Superior temporal gyrus (tissue), 1 donor: ENCODE data around the gene AMN1.
"Not testable (repeated sequence)": the region's sequence is repeated elsewhere in the genome, so short reads cannot be mapped to it uniquely, and the experiment has no call there.

ENCODE experiments used
- DNase-seq: peaks from one replicate; pipeline ENCODE4 v3.0.0-alpha.2; 2016; ENCODE audit errors: extremely low spot score

The AMN1 gene

GRCh38 chr12:31733549-31734432 lies 5.0 kb upstream of the AMN1 start:
- DNase-seq = not testable (repeated sequence)

- DNase-seq = no peak
Observed at GRCh38 chr12:31732926-31733548, 4.2 kb upstream of the AMN1 start.

- not testable (repeated sequence) for DNase-seq
Observed at GRCh38 chr12:31731203-31731602, 2.4 kb upstream of the AMN1 start.

- DNase-seq = no peak
Observed at GRCh38 chr12:31729705-31730104, 884 bp upstream of the AMN1 start.

- DNase-seq = peak; percentile 76
Observed at GRCh38 chr12:31728289-31728916, 418 bp downstream of the AMN1 start.

- no peak for DNase-seq
Observed at GRCh38 chr12:31727192-31727591, 1.6 kb downstream of the AMN1 start.

GRCh38 chr12:31726575-31726974 lies 2.2 kb downstream of the AMN1 start:
- no peak for DNase-seq

GRCh38 chr12:31724557-31724956 lies 4.3 kb downstream of the AMN1 start:
- no peak for DNase-seq

- no peak for DNase-seq
Observed at GRCh38 chr12:31722580-31722979, 6.2 kb downstream of the AMN1 start.

GRCh38 chr12:31718542-31719198 lies 10.2 kb downstream of the AMN1 start:
- not testable (repeated sequence) for DNase-seq

- not testable (repeated sequence) for DNase-seq
Observed at GRCh38 chr12:31716998-31717397, 11.8 kb downstream of the AMN1 start.

GRCh38 chr12:31715283-31715825 lies 13.5 kb downstream of the AMN1 start:
- peak; percentile 33 for DNase-seq

GRCh38 chr12:31714406-31715271 lies 14.2 kb downstream of the AMN1 start:
- DNase-seq = peak; percentile 35

GRCh38 chr12:31712877-31713276 lies 15.9 kb downstream of the AMN1 start:
- no peak for DNase-seq

GRCh38 chr12:31710021-31710818 lies 18.6 kb downstream of the AMN1 start:
- DNase-seq = no peak

- DNase-seq = not testable (repeated sequence)
Observed at GRCh38 chr12:31708118-31708517, 20.7 kb downstream of the AMN1 start.

GRCh38 chr12:31705621-31706020 lies 23.2 kb downstream of the AMN1 start:
- DNase-seq = no peak

- DNase-seq = no peak
Observed at GRCh38 chr12:31702047-31702446, 26.8 kb downstream of the AMN1 start.

- DNase-seq = not testable (repeated sequence)
Observed at GRCh38 chr12:31689921-31690320, 38.9 kb downstream of the AMN1 start.

- peak; percentile 15 for DNase-seq
Observed at GRCh38 chr12:31687101-31687527, 41.7 kb downstream of the AMN1 start.
